ENCODE measurements around the gene RFX3. TPM values are rescaled to one million over a fixed set of nuclear protein-coding genes. Genes with fewer than 3 reads are reported as not detected.

Gene RFX3
- total and polyA plus RNA-seq, 2 donors (not counting 1 experiment from before 2014, with no cell fraction given) = 2.8 to 3.1 TPM

GRCh38 chr9:3447788-3448187 is 78.0 kb downstream of the RFX3 start:
- TF ChIP-seq EZH2 (IDR thresholded peaks at IDR 0.05; ENCODE audit: low read length, missing control alignments) = no peak
- no peak for TF ChIP-seq CTCF (conservative IDR thresholded peaks at IDR 0.05 in 1 of 2, IDR thresholded peaks at IDR 0.05 in 1 of 2; ENCODE audit: low read depth in 1 of 2, low read length in 2 of 2)
- no peaks in the 10 kb centered on the region for H4K20me1 ChIP-seq (ENCODE audit: control insufficient read depth, extremely low read depth, insufficient read depth, low read length)
- no peak overlapping the region for H2AFZ ChIP-seq (ENCODE audit: low read length)
- no peaks in the 10 kb centered on the region for H3K9me3 ChIP-seq (ENCODE audit: control insufficient read depth, insufficient read depth, low read depth, low read length)
- no peaks in the 10 kb centered on the region for H3K79me2 ChIP-seq (ENCODE audit: control insufficient read depth, insufficient read depth, low read length)
- no peaks in the 10 kb centered on the region for H3K4me1 ChIP-seq (ENCODE audit: control insufficient read depth, extremely low read depth, insufficient read depth, low read length)
- H3K4me3 ChIP-seq (replicated peaks in 1 of 4; ENCODE audit: control extremely low read depth in 1 of 4, insufficient read depth in 1 of 4, low read depth in 3 of 4, low read length in 4 of 4) = no peak overlapping the region
- no peaks in the 10 kb centered on the region for H3K36me3 ChIP-seq (ENCODE audit: control insufficient read depth, insufficient read depth, low read length)
- DNase-seq (ENCODE audit: low read depth in 2 of 2) = peak in 1 of 2 donors; percentile 18
- no peak overlapping the region for H3K4me2 ChIP-seq (ENCODE audit: extremely low read depth, insufficient read depth, low read length)
- H3K27me3 ChIP-seq (ENCODE audit: control insufficient read depth, insufficient read depth, low read length) = no peaks in the 10 kb centered on the region
- no peak overlapping the region for H3K9ac ChIP-seq (ENCODE audit: insufficient read depth, low read length)
- no peak overlapping the region for H3K27ac ChIP-seq (ENCODE audit: insufficient read depth, low read length)

- no peak for TF ChIP-seq CTCF (conservative IDR thresholded peaks at IDR 0.05 in 1 of 2, IDR thresholded peaks at IDR 0.05 in 1 of 2; ENCODE audit: low read depth in 1 of 2, low read length in 2 of 2)
- TF ChIP-seq EZH2 (IDR thresholded peaks at IDR 0.05; ENCODE audit: low read length, missing control alignments) = no peak
- no peaks in the 10 kb centered on the region for H3K9me3 ChIP-seq (ENCODE audit: control insufficient read depth, insufficient read depth, low read depth, low read length)
- no peaks in the 10 kb centered on the region for H3K27me3 ChIP-seq (ENCODE audit: control insufficient read depth, insufficient read depth, low read length)
- no peak overlapping the region for H3K4me3 ChIP-seq (replicated peaks in 1 of 4; ENCODE audit: control extremely low read depth in 1 of 4, insufficient read depth in 1 of 4, low read depth in 3 of 4, low read length in 4 of 4)
- H3K4me1 ChIP-seq (ENCODE audit: control insufficient read depth, extremely low read depth, insufficient read depth, low read length) = no peaks in the 10 kb centered on the region
- no peak overlapping the region for H3K9ac ChIP-seq (ENCODE audit: insufficient read depth, low read length)
- H2AFZ ChIP-seq (ENCODE audit: low read length) = no peak overlapping the region
- no peak overlapping the region for H3K4me2 ChIP-seq (ENCODE audit: extremely low read depth, insufficient read depth, low read length)
- no peak overlapping the region for H3K27ac ChIP-seq (ENCODE audit: insufficient read depth, low read length)
- no peaks in the 10 kb centered on the region for H4K20me1 ChIP-seq (ENCODE audit: control insufficient read depth, extremely low read depth, insufficient read depth, low read length)
- no peaks in the 10 kb centered on the region for H3K79me2 ChIP-seq (ENCODE audit: control insufficient read depth, insufficient read depth, low read length)
- H3K36me3 ChIP-seq (ENCODE audit: control insufficient read depth, insufficient read depth, low read length) = no peaks in the 10 kb centered on the region
- no peak for DNase-seq (ENCODE audit: low read depth in 2 of 2)
These were observed 78.7 kb downstream of the RFX3 start for GRCh38 chr9:3447143-3447542.

- Histone ChIP-seq H4K20me1 (ENCODE audit: control insufficient read depth, extremely low read depth, insufficient read depth, low read length) (no peaks in the 10 kb centered on the region), H3K27me3 (ENCODE audit: control insufficient read depth, insufficient read depth, low read length) (no peaks in the 10 kb centered on the region), H3K79me2 (ENCODE audit: control insufficient read depth, insufficient read depth, low read length) (no peaks in the 10 kb centered on the region), H3K4me3 (replicated peaks in 1 of 4; ENCODE audit: control extremely low read depth in 1 of 4, insufficient read depth in 1 of 4, low read depth in 3 of 4, low read length in 4 of 4) (no peak overlapping the region), H3K27ac (ENCODE audit: insufficient read depth, low read length) (no peak overlapping the region), H3K9ac (ENCODE audit: insufficient read depth, low read length) (no peak overlapping the region), H3K4me1 (ENCODE audit: control insufficient read depth, extremely low read depth, insufficient read depth, low read length) (no peaks in the 10 kb centered on the region), H3K9me3 (ENCODE audit: control insufficient read depth, insufficient read depth, low read depth, low read length) (no peaks in the 10 kb centered on the region), H2AFZ (ENCODE audit: low read length) (no peak overlapping the region), H3K36me3 (ENCODE audit: control insufficient read depth, insufficient read depth, low read length) (no peaks in the 10 kb centered on the region), H3K4me2 (ENCODE audit: extremely low read depth, insufficient read depth, low read length) (no peak overlapping the region)
- TF ChIP-seq CTCF (conservative IDR thresholded peaks at IDR 0.05 in 1 of 2, IDR thresholded peaks at IDR 0.05 in 1 of 2; ENCODE audit: low read depth in 1 of 2, low read length in 2 of 2) (no peak), EZH2 (IDR thresholded peaks at IDR 0.05; ENCODE audit: low read length, missing control alignments) (no peak)
- peak in 1 of 2 donors; percentile 21 for DNase-seq (ENCODE audit: low read depth in 2 of 2)
These were observed 79.5 kb downstream of the RFX3 start for GRCh38 chr9:3446313-3446712.
